GM21447 (cell line): ENCODE data around the gene RAPGEF6.
"Not testable (repeated sequence)": the region's sequence is repeated elsewhere in the genome, so short reads cannot be mapped to it uniquely, and the experiment has no call there.

Experiments used
- ATAC-seq: cut with Tn5 transposase; IDR thresholded peaks from one replicate; pipeline ENCODE4 v1.9.1; 2021; ENCODE audit not compliant: unreplicated experiment

The RAPGEF6 gene

GRCh38 chr5:131634996-131635683 lies at the start of gene RAPGEF6:
RAPGEF6 (minus strand) TSS chr5:131635229; CDS start chr5:131635030, 199 bp downstream.
- ATAC-seq, result peak; percentile 90

DNA sequence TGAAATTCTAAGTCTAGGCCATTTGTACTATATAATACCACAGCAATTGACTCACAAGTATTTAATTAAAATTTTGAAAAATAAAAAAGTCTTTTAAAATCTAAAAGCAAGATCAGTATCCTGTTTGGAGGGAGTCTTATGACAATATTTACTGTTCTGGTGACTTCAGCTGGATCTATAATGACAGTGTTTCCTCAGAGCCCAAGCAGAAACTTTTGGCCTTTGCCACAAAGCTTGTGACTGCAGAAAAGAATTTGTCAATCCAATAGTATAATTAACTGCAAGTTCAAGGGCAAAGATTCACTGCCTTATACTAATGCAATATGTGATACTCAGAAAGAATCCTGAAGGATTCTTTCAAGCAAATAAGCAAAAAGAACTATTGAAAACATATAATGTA lies 49.6 kb upstream of the RAPGEF6 start:
- no peak for ATAC-seq

DNA sequence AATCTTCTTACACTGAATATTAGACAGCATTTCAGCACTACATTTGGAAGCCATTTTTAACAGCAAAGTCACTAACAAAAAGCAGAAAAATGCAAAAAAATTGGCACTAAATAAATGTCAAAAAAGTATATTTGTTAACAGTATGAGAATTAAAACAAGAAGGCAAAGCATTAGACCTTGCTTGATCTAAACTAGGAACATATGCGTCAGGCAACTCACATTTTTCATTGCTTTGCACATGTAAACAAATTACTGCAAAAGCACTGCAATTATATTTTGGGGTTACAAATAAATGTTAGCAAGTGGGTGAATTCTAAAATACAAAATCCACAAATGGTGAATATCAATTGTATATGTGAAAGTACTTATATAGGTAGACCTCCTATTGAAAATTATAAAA lies 49.0 kb upstream of the RAPGEF6 start:
- no peak for ATAC-seq

DNA sequence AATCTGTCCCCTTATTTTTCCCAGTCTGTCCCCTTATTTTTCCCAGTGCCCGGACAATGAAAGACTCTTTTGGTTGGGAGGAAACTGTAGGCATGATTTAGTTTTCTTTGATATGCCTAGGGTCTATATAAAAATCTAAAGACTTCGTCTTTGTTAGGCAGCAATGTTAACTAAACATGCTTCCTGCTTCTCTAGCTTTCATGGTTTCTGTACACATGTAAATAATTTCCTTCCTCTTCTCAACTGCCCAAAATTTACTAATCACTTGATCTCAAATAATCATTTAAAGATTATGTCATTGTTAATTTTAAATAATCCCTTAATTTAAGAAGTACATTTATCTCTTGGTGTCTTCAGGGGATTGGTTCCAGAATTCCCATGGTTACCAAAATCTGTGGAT lies 47.8 kb upstream of the RAPGEF6 start:
- no peak for ATAC-seq

DNA sequence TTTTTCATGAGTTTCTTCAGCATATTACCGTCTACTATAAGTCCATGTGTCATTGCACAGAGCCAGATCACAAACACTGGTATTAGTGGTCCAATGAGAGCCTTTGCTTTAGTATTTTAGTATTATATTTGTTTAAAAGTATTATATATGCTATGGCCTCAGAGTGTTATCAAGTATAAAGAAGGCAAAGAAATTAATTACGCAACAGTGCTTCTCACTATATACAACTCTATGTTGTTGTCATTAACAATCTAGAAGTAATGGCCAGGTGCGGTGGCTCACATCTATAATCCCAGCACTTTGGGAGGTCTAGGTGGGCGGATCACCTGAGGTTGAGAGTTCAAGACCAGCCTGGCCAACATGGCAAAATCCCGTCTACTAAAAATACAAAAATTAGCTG lies 47.1 kb upstream of the RAPGEF6 start:
- no peak for ATAC-seq

DNA sequence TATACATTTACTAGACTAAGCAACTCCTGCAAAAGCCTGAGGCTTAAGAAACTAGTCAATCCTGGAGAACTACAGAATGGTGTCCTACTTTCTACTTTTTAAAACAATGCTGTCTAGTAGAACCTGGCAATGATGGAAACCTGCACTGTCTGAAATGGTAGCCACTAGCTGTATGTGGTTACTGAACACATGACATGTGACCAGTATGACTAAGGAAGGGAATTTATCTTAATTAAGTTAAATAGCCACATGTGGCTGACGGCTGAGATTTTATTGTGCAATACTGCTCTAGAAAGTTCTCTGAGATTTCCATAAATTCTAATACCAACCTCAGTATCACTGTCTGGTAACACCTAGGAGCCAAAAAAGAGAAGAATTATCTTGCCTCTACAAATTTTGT lies 44.9 kb upstream of the RAPGEF6 start:
- no peak for ATAC-seq

GRCh38 chr5:131678273-131678672 lies 43.2 kb upstream of the RAPGEF6 start:
- ATAC-seq, result not testable (repeated sequence)

DNA sequence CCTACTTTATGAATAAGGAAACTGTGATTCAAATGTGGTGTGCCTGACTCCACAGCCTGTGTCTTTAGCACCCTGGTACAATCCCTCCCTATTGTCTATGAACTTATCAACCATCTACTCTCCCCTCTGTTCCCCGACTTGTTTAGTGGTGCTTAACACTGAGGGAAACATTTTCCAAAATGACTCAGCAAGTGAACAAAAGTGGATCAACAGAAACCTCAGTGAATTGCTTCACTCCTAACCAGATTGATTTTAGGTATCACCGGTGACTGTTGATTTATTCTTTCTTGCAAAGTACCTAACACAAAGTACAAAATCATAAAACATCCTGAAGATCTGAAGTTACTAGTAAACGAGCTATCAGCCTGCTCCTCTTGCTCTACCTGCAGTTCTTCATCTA lies 42.1 kb upstream of the RAPGEF6 start:
- no peak for ATAC-seq

GRCh38 chr5:131672776-131673175 lies 37.7 kb upstream of the RAPGEF6 start:
- peak; percentile 18 for ATAC-seq

- ATAC-seq, result no peak
Observed at GRCh38 chr5:131671994-131672655, 37.1 kb upstream of the RAPGEF6 start.

DNA sequence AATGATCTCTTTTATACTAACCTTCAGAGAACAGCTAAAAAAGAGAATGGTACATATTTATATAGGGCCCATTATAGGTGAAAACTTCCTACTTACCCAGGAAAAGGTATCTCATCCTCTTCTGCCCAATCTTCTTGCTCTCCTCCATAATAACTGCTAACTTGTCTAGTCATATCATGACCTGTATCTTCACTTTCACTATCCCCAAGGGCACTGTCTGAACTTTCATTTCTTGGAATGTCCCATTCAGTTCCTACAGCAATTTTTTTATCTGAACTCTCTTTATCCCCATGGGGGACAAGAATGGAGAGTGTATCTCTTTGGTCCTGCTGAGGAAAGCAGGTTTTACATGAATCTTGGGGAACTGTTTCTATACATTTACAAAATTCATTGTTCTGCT lies 36.4 kb upstream of the RAPGEF6 start:
- peak; percentile 61 for ATAC-seq

GRCh38 chr5:131664929-131665328 lies 29.9 kb upstream of the RAPGEF6 start:
- no peak for ATAC-seq

- ATAC-seq, result no peak
Observed at GRCh38 chr5:131661933-131662332, 26.9 kb upstream of the RAPGEF6 start.

DNA sequence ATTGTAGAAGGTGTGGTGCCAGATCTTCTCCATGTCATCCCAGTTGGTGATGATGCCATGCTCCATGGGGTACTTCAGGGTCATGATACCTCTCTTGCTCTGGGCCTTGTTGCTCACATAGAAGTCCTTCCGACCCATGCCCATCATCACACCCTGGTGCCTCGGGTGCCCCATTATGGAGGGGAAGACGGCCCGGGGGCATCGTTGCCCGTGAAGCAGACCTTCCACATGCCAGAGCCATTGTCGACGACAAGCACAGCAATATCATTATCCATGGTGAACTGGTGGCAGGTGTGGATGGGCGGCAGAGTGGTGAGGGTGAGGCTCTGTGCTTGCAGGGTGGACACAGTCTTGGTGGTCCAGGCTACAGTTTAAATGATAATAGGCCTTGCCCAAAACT lies 24.8 kb upstream of the RAPGEF6 start:
- ATAC-seq, result no peak

DNA sequence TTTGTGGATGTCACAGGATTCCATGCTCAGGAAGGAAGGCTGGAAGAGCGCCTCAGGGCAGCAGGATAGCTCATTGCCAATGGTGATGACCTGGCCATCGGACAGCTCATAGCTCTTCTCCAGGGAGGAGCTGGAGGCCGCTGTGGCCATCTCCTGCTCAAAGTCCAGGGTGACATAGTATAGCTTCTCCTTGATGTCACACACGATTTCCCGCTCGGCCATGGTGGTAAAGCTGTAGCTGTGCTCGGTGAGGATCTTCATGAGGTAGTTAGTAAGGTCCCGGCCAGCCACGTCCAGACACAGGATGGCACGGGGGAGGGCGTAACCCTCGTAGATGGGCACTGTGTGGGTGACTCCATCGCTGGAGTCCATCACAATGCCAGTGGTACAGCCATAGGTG lies 24.3 kb upstream of the RAPGEF6 start:
- ATAC-seq, result no peak

DNA sequence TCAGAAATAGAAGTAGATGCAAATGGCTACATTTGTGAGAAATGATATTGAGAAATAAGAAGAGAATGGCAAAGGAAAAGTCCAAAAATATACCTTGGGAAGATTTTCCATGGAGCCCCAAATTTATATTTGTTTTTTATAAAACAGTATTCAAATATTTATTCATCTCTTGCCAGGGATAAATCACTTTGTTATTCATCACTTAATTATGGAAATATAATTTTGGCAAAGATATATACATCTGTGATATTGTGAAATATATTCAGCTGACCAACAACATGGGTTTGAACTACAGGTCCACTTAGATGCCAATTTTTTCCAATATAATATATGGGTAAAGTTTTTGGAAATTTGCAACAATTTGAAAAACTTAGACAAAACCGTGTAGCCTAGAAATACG lies 19.7 kb upstream of the RAPGEF6 start:
- no peak for ATAC-seq

- no peak for ATAC-seq
Observed at GRCh38 chr5:131654309-131654708, 19.3 kb upstream of the RAPGEF6 start.

GRCh38 chr5:131649161-131649560 lies 14.1 kb upstream of the RAPGEF6 start:
- no peak for ATAC-seq

GRCh38 chr5:131647048-131647769 lies 12.2 kb upstream of the RAPGEF6 start:
- peak; percentile 70 for ATAC-seq

DNA sequence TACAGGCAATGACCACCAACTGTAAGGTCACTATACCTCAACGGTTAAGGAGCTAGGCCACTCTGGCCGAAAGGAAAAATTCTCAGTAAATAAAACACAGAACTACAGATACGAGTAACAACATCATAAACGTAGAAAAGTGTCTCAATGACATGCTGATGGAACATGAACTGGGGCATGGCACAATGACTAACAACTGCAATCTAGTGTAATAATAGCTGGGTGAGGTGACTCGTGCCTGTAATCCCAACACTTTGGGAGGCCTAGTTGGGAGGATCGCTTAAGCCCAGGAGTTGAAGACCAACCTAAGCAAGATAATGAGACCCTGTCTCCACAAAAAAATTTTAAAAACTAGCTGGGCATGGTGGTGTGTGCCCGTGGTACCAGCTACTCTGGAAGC lies 9.8 kb upstream of the RAPGEF6 start:
- no peak for ATAC-seq

DNA sequence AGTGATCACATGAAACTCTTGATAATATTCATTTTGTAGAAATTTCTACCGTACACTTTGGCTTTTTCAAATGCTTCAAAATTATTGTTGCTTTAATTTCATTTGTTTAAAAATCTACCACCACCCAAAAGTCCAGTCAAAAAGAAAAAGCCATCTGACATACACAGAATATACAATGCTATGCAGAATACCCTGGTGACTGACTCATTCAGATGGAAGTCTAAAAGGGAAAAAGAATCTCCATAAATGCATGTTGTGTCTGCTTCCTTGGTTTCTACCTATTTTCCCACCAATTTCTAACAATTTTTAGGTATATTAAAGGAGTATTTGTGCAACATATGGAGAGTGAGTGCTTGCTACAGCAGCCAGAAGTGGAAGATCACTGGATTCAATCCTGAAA lies 9.3 kb upstream of the RAPGEF6 start:
- ATAC-seq, result no peak

GRCh38 chr5:131641494-131641893 lies 6.5 kb upstream of the RAPGEF6 start:
- no peak for ATAC-seq
